SK-N-MC (cell line): Measurements from ENCODE around the gene NLRP6.

Source experiments
- EZH2 ChIP-seq: fragments of 200-600 bp; sonication (generic); IDR thresholded peaks from one replicate; pipeline ENCODE4 v1.6.1; 2017; ENCODE audit warnings: antibody characterized with exemption
- FOXP2 ChIP-seq: optimal IDR thresholded peaks from 2 replicates; pipeline ENCODE3; 2011; ENCODE audit warnings: mild to moderate bottlenecking, moderate library complexity; ENCODE audit not compliant: insufficient read depth; ENCODE audit errors: extremely low read length, control extremely low read depth
- POLR2AphosphoS5 ChIP-seq: IDR thresholded peaks from 2 replicates; pipeline ENCODE4 v1.6.1; 2012; ENCODE audit warnings: mild to moderate bottlenecking, low read depth, low read length, borderline replicate concordance

DNA sequence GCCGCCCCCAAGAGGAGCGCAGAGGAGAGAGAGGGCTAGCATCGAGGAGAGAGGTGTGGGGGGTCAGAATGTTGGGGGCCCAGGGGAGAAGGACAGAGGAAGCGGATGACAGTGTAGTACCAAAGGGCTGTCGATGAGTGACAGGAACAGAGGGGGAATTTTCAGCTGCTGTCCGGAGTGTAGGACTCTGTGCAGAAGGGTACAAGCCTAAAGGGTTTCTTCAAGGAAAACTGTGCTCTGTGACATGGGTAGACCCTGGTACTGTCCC, 5.3 kb upstream of the NLRP6 start:
- TF ChIP-seq EZH2 (no peak), POLR2AphosphoS5 (no peak), FOXP2 (no peak)
